NOMO-1 treated with DMSO at 0.1 percent for 48 hours (cell line): Measurements from ENCODE around the gene SGK1.

Source experiments
- DNase-seq: peaks from one replicate; lab custom pipeline; 2025; ENCODE audit not compliant: unreplicated experiment; lab: John Stamatoyannopoulos, UW

Gene SGK1

GRCh38 chr6:134317471-134318131, at the start of gene SGK1:
Gene SGK1 (minus strand): TSS chr6:134318112. CDS start chr6:134317460, 652 bp downstream.
- DNase-seq: no peak

GRCh38 chr6:134363323-134364039, 45.6 kb upstream of the SGK1 start:
- no peak for DNase-seq

- no peak for DNase-seq
Observed at GRCh38 chr6:134361011-134361410, 43.1 kb upstream of the SGK1 start.

GRCh38 chr6:134359302-134359701, 41.4 kb upstream of the SGK1 start:
- DNase-seq: no peak

GRCh38 chr6:134358320-134358719, 40.4 kb upstream of the SGK1 start:
- DNase-seq: peak; percentile 40

- no peak for DNase-seq
Observed at GRCh38 chr6:134357022-134357487, 39.1 kb upstream of the SGK1 start.

- no peak for DNase-seq
Observed at GRCh38 chr6:134356405-134356804, 38.5 kb upstream of the SGK1 start.

- peak; percentile 74 for DNase-seq
Observed at GRCh38 chr6:134352786-134353480, 35.0 kb upstream of the SGK1 start.

- DNase-seq: no peak
Observed at GRCh38 chr6:134351615-134352474, 33.9 kb upstream of the SGK1 start.

GRCh38 chr6:134347885-134348805, 30.2 kb upstream of the SGK1 start:
- DNase-seq: no peak

- no peak for DNase-seq
Observed at GRCh38 chr6:134346932-134347545, 29.1 kb upstream of the SGK1 start.

- no peak for DNase-seq
Observed at GRCh38 chr6:134345789-134346188, 27.9 kb upstream of the SGK1 start.

GRCh38 chr6:134343066-134343465, 25.2 kb upstream of the SGK1 start:
- DNase-seq: no peak

GRCh38 chr6:134341999-134342567, 24.2 kb upstream of the SGK1 start:
- no peak for DNase-seq

GRCh38 chr6:134340179-134340975, 22.5 kb upstream of the SGK1 start:
- DNase-seq: peak; percentile 27

GRCh38 chr6:134339216-134339615, 21.3 kb upstream of the SGK1 start:
- DNase-seq: no peak

GRCh38 chr6:134331256-134331655, 13.3 kb upstream of the SGK1 start:
- no peak for DNase-seq

GRCh38 chr6:134330555-134330954, 12.6 kb upstream of the SGK1 start:
- no peak for DNase-seq
